Keratinocyte (primary cell): ENCODE measurements around the gene NOLC1. TPM values are rescaled to one million over a fixed set of nuclear protein-coding genes. Genes with fewer than 3 reads are reported as not detected.

ENCODE experiments used
- DNase-seq: peaks from one replicate; pipeline ENCODE4 v3.0.0-alpha.2; 2011; ENCODE audit warnings: low read depth, missing footprints, low spot score
- FAIRE-seq: peaks from 2 replicates; lab custom pipeline; 2011; peaks lifted over from hg19 to GRCh38; lab: Jason Lieb, UNC
- H2AFZ ChIP-seq: 2 replicates; pipeline ENCODE4 v1.6.0; 2012; ENCODE audit warnings: low read length, control low read depth, inconsistent platforms; ENCODE audit not compliant: control insufficient read depth
- H3K27ac ChIP-seq: 2 replicates; pipeline ENCODE4 v1.5.1; 2011; ENCODE audit warnings: low read length; ENCODE audit not compliant: control insufficient read depth, insufficient read depth
- H3K27me3 ChIP-seq: 3 replicates; pipeline ENCODE4 v1.6.0; 2011; ENCODE audit warnings: low read length; ENCODE audit not compliant: control insufficient read depth, insufficient read depth; ENCODE audit errors: extremely low read depth
- H3K36me3 ChIP-seq, 2 experiments: 2 replicates in 1 of 2; 3 replicates in 1 of 2; pipeline ENCODE4 v1.5.1; 2011; ENCODE audit warnings: low read length in 2 of 2, mild to moderate bottlenecking in 1 of 2; ENCODE audit not compliant: control insufficient read depth in 2 of 2, insufficient read depth in 2 of 2; ENCODE audit errors: extremely low read depth in 1 of 2
- H3K4me1 ChIP-seq: 3 replicates; pipeline ENCODE4 v1.5.1; 2011; ENCODE audit warnings: low read length; ENCODE audit not compliant: control insufficient read depth, insufficient read depth; ENCODE audit errors: extremely low read depth
- H3K4me2 ChIP-seq: 3 replicates; pipeline ENCODE4 v1.6.0; 2011; ENCODE audit warnings: low read depth, low read length; ENCODE audit not compliant: control insufficient read depth, insufficient read depth; ENCODE audit errors: extremely low read depth
- H3K4me3 ChIP-seq, 3 experiments: fragments of 200-600 bp in 1 of 3; sonication (generic) in 1 of 3; 2 replicates in 2 of 3; 3 replicates in 1 of 3; pipeline ENCODE4 v1.5.1; 2011 to 2016; ENCODE audit warnings: low read length in 3 of 3, mild to moderate bottlenecking in 3 of 3, control low read depth in 2 of 3, inconsistent platforms in 1 of 3, low read depth in 1 of 3, mixed read lengths in 1 of 3, mixed run types in 1 of 3, moderate library complexity in 1 of 3; ENCODE audit not compliant: control insufficient read depth in 2 of 3, insufficient read depth in 2 of 3; ENCODE audit errors: extremely low read depth in 1 of 3
- H3K79me2 ChIP-seq: 2 replicates; pipeline ENCODE4 v1.6.0; 2012; ENCODE audit warnings: low read length; ENCODE audit not compliant: control insufficient read depth, insufficient read depth
- H3K9ac ChIP-seq: 3 replicates; pipeline ENCODE4 v1.6.0; 2011; ENCODE audit warnings: low read length; ENCODE audit not compliant: control insufficient read depth, insufficient read depth; ENCODE audit errors: extremely low read depth
- H3K9me1 ChIP-seq: 3 replicates; pipeline ENCODE4 v1.6.0; 2011; ENCODE audit warnings: low read length; ENCODE audit not compliant: control insufficient read depth, insufficient read depth; ENCODE audit errors: extremely low read depth
- H3K9me3 ChIP-seq: 2 replicates; pipeline ENCODE4 v1.5.1; 2012; ENCODE audit warnings: low read depth, low read length; ENCODE audit not compliant: control insufficient read depth
- H4K20me1 ChIP-seq: 3 replicates; pipeline ENCODE4 v1.6.0; 2011; ENCODE audit warnings: low read length; ENCODE audit not compliant: control insufficient read depth, insufficient read depth; ENCODE audit errors: extremely low read depth
- EZH2 ChIP-seq: IDR thresholded peaks from one replicate; pipeline ENCODE4 v1.6.1; 2012; ENCODE audit warnings: inconsistent platforms, mild to moderate bottlenecking, low read length, moderate library complexity
- dilution Hi-C: fragments of 300-500 bp; cut with MboI; formaldehyde crosslinking; loops from one replicate; pipeline ENCODE4 v1.7.0; 2020; ENCODE audit warnings: low sequenced_read_pairs; ENCODE audit not compliant: extremely low pct_ligation_motif_present
- polyA plus RNA-seq, 5 experiments: library from polyadenylated mRNA; depleted of rRNA in 3 of 5; stranded (reverse) in 3 of 5; stranded (forward) in 1 of 5; unstranded in 1 of 5; fragments of >200 nt; gene quantifications; 1 replicate in 1 of 5; 2 replicates in 3 of 5; 3 replicates in 1 of 5; pipeline versions ENCODE4 v1.2.1 to v1.2.3, GENCODE V29; 2011 to 2012; ENCODE audit warnings: missing spikeins in 2 of 5, low read depth in 1 of 5, low replicate concordance in 1 of 5
- TF ChIP-seq, protein P1 (sequence below), 3 experiments: IDR thresholded peaks in 1 of 3; conservative IDR thresholded peaks in 1 of 3; optimal IDR thresholded peaks in 1 of 3; 2 replicates in 2 of 3; 3 replicates in 1 of 3; pipeline versions ENCODE3 to v1.5.1; 2011; ENCODE audit warnings: low read length in 3 of 3, mild to moderate bottlenecking in 3 of 3, moderate library complexity in 2 of 3, control low read depth in 1 of 3, inconsistent platforms in 1 of 3; ENCODE audit not compliant: insufficient read depth in 2 of 3; ENCODE audit errors: extremely low read depth in 1 of 3

Gene NOLC1
- polyA plus RNA-seq, 1 donor (not counting 4 experiments of a cell fraction or from before 2014, with no cell fraction given): 126 TPM

GRCh38 chr10:102120142-102120990 is 31.8 kb upstream of the NOLC1 start, which contains the start of gene LDB1:
LDB1 (minus strand) TSS chr10:102120368; CDS start chr10:102120110, 258 bp downstream.
- peaks cover 50% of the 10 kb centered on the region for H3K4me1 ChIP-seq
- H3K4me3 ChIP-seq: peak within 1 kb of the TSS; percentile 75 to 86 (median 84)

DNA sequence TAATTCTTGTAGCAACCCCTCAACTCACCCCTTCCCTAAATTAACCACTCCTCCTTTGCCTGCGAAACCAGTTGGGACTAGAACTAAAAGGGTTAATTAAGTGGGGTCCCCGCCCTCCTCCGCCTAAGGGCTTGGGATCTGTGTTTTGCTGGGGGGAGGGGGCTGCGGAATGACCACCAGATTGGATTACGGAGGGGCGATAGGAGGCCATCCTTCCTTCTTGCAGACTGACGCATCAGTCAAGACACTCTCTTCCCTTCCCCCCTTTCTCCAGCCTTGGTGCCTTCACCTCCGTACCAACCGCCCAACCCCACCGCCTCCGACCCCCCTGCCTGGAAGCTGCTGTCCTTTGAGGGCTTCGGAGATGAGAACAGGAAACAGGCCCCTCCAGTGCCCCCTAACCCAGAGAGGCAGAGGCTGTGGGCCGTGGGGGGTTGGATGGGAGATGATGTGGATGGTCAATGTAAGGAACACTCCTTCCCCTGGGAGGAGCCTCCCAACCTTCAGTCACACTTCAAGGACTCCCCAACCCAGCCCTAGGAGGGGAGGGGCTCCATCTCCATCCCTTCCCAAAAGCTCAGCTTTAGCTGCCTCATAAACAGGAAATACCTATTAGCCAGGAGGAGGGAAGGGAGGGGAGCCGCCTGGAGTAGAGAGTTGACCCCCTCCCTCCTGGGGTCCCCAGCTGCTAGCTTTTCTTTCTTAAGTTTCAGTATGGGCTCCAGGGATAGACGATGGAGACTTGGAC is 31.0 kb upstream of the NOLC1 start:
- Histone ChIP-seq H3K4me2 (peak overlapping the region; percentile 95), H3K9me3 (no peaks in the 10 kb centered on the region), H3K4me3 (peak overlapping the region; percentile 72 to 86 (median 82)), H3K27me3 (no peaks in the 10 kb centered on the region), H3K9ac (peak overlapping the region; percentile 88), H4K20me1 (no peaks in the 10 kb centered on the region), H2AFZ (peak overlapping the region; percentile 85), H3K9me1 (no peaks in the 10 kb centered on the region), H3K27ac (no peak overlapping the region), H3K4me1 (peaks cover 42% of the 10 kb centered on the region), H3K36me3 (no peaks in the 10 kb centered on the region), H3K79me2 (peaks cover 32% of the 10 kb centered on the region)
- no peak for TF ChIP-seq EZH2
- TF ChIP-seq, protein P1, sequence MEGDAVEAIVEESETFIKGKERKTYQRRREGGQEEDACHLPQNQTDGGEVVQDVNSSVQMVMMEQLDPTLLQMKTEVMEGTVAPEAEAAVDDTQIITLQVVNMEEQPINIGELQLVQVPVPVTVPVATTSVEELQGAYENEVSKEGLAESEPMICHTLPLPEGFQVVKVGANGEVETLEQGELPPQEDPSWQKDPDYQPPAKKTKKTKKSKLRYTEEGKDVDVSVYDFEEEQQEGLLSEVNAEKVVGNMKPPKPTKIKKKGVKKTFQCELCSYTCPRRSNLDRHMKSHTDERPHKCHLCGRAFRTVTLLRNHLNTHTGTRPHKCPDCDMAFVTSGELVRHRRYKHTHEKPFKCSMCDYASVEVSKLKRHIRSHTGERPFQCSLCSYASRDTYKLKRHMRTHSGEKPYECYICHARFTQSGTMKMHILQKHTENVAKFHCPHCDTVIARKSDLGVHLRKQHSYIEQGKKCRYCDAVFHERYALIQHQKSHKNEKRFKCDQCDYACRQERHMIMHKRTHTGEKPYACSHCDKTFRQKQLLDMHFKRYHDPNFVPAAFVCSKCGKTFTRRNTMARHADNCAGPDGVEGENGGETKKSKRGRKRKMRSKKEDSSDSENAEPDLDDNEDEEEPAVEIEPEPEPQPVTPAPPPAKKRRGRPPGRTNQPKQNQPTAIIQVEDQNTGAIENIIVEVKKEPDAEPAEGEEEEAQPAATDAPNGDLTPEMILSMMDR (optimal IDR thresholded peaks at IDR 0.05 in 1 of 3, IDR thresholded peaks at IDR 0.05 in 1 of 3, conservative IDR thresholded peaks at IDR 0.05 in 1 of 3; ENCODE audit: extremely low read depth in 1 of 3, insufficient read depth in 2 of 3, low read length in 3 of 3): no peak
- dilution Hi-C loops: no loop called here
- FAIRE-seq: peak; percentile 23
- no peak for DNase-seq

More at GRCh38 chr10:102120142-102120990, 31.8 kb upstream of the NOLC1 start, which contains the start of gene LDB1:
- Histone ChIP-seq H3K79me2 (peaks cover 40% of the 10 kb centered on the region), H3K9me3 (no peaks in the 10 kb centered on the region), H3K27me3 (no peaks in the 10 kb centered on the region), H4K20me1 (no peaks in the 10 kb centered on the region), H3K9me1 (no peaks in the 10 kb centered on the region), H3K27ac (peak within 1 kb of the TSS; percentile 67), H2AFZ (peak within 1 kb of the TSS; percentile 85), H3K36me3 (no peaks in the 10 kb centered on the region), H3K9ac (peak within 1 kb of the TSS; percentile 88), H3K4me2 (peak within 1 kb of the TSS; percentile 95)
- TF ChIP-seq EZH2: no peak
- TF ChIP-seq, protein P1 (optimal IDR thresholded peaks at IDR 0.05 in 1 of 3, IDR thresholded peaks at IDR 0.05 in 1 of 3, conservative IDR thresholded peaks at IDR 0.05 in 1 of 3; ENCODE audit: extremely low read depth in 1 of 3, insufficient read depth in 2 of 3, low read length in 3 of 3): peak in 2 of 3 experiments; percentile 31 to 36
- FAIRE-seq (no peak), DNase-seq (no peak)
- dilution Hi-C loops: no loop called here
